Measurements from ENCODE around the gene SHMT2. TPM values are rescaled to one million over a fixed set of nuclear protein-coding genes. Genes with fewer than 3 reads are reported as not detected.

SHMT2 gene
- total and polyA plus RNA-seq, 2 of the 13 experiments (the other 11 are each of a cell fraction or from before 2014, with no cell fraction given), result 181 to 393 TPM

DNA sequence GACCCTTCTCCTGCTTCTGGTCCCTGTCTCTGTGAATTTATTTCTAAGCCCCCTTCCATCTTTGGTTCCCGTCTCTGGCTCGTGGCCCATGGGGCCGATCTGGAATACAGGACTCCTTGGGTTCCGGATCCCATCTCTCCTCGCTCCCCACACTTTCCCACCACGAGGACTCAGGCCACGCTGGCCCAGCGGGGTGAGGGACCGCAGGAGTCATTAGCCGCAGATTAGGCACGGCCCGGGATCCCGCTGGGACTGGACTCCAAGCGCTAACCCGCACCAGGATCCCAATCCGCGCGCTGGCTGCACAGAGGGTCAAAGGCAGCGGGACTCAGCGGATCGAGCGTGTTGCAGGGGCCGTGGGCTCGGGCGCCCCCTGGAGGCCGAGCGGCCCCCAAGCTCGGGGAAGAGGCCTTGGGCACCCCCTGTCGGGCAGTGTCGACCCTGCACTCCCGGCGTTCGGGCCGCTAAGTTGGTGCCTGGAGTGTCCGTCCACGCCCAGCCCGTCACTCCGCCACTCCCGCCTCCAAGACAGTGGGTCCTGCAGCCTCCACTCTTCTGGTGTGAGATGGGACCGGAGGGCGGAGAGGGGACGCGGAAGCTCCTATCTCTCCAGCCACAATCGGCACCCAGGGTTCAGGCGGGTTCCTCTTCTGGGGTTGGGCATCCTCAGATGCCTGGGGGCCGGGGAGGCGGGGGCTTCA lies 9.5 kb downstream of the SHMT2 start (continued):
- TF ChIP-seq, protein P1, sequence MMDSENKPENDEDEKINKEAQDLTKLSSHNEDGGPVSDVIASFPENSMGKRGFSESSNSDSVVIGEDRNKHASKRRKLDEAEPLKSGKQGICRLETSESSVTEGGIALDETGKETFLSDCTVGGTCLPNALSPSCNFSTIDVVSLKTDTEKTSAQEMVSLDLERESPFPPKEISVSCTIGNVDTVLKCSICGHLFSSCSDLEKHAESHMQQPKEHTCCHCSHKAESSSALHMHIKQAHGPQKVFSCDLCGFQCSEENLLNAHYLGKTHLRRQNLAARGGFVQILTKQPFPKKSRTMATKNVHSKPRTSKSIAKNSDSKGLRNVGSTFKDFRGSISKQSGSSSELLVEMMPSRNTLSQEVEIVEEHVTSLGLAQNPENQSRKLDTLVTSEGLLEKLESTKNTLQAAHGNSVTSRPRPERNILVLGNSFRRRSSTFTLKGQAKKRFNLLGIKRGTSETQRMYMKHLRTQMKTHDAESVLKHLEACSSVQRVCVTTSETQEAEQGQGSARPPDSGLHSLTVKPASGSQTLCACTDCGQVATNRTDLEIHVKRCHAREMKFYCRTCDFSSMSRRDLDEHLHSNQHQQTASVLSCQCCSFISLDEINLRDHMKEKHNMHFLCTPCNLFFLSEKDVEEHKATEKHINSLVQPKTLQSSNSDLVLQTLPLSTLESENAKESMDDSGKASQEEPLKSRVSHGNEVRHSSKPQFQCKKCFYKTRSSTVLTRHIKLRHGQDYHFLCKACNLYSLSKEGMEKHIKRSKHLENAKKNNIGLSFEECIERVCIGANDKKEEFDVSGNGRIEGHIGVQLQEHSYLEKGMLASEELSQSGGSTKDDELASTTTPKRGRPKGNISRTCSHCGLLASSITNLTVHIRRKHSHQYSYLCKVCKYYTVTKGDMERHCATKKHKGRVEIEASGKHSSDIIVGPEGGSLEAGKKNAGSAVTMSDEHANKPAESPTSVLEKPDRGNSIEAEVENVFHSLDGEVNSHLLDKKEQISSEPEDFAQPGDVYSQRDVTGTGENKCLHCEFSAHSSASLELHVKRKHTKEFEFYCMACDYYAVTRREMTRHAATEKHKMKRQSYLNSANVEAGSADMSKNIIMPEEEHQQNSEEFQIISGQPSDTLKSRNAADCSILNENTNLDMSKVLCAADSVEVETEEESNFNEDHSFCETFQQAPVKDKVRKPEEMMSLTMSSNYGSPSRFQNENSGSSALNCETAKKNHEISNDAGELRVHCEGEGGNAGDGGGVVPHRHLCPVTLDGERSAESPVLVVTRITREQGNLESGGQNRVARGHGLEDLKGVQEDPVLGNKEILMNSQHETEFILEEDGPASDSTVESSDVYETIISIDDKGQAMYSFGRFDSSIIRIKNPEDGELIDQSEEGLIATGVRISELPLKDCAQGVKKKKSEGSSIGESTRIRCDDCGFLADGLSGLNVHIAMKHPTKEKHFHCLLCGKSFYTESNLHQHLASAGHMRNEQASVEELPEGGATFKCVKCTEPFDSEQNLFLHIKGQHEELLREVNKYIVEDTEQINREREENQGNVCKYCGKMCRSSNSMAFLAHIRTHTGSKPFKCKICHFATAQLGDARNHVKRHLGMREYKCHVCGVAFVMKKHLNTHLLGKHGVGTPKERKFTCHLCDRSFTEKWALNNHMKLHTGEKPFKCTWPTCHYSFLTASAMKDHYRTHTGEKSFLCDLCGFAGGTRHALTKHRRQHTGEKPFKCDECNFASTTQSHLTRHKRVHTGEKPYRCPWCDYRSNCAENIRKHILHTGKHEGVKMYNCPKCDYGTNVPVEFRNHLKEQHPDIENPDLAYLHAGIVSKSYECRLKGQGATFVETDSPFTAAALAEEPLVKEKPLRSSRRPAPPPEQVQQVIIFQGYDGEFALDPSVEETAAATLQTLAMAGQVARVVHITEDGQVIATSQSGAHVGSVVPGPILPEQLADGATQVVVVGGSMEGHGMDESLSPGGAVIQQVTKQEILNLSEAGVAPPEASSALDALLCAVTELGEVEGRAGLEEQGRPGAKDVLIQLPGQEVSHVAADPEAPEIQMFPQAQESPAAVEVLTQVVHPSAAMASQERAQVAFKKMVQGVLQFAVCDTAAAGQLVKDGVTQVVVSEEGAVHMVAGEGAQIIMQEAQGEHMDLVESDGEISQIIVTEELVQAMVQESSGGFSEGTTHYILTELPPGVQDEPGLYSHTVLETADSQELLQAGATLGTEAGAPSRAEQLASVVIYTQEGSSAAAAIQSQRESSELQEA (CRISPR knock-in tag; IDR thresholded peaks at IDR 0.05; ENCODE audit: not compliant biosample characterization), result no peak
- TF ChIP-seq SP2 (CRISPR knock-in tag; IDR thresholded peaks at IDR 0.05) (no peak), KDM3A (CRISPR knock-in tag; IDR thresholded peaks at IDR 0.05; ENCODE audit: low read depth) (peak; percentile 95; the same call in 1 of the 2 replicates), CENPX (CRISPR knock-in tag; IDR thresholded peaks at IDR 0.05) (no peak), MBNL3 (CRISPR knock-in tag; conservative IDR thresholded peaks at IDR 0.05) (no peak), SETDB1 (CRISPR knock-in tag; IDR thresholded peaks at IDR 0.05; ENCODE audit: borderline replicate concordance) (no peak), POGZ (CRISPR knock-in tag; IDR thresholded peaks at IDR 0.05) (0 out of 2 replicates have a peak, but pooled peaks have one; percentile 24), ZNF34 (CRISPR knock-in tag; IDR thresholded peaks at IDR 0.05; ENCODE audit: borderline replicate concordance) (no peak), ZNF563 (CRISPR knock-in tag; IDR thresholded peaks at IDR 0.05) (no peak), DR1 (CRISPR knock-in tag; IDR thresholded peaks at IDR 0.05) (peak; percentile 80; the same call in 1 of the 2 replicates), ZNF337 (CRISPR knock-in tag; IDR thresholded peaks at IDR 0.05; ENCODE audit: borderline replicate concordance, low read depth) (no peak), ZSCAN29 (CRISPR knock-in tag; conservative IDR thresholded peaks at IDR 0.05) (0 out of 2 replicates have a peak, but pooled peaks have one; percentile 53)
- TF ChIP-seq, protein P2, sequence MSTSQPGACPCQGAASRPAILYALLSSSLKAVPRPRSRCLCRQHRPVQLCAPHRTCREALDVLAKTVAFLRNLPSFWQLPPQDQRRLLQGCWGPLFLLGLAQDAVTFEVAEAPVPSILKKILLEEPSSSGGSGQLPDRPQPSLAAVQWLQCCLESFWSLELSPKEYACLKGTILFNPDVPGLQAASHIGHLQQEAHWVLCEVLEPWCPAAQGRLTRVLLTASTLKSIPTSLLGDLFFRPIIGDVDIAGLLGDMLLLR (CRISPR knock-in tag; IDR thresholded peaks at IDR 0.05), result no peak
- TF ChIP-seq, protein P3, sequence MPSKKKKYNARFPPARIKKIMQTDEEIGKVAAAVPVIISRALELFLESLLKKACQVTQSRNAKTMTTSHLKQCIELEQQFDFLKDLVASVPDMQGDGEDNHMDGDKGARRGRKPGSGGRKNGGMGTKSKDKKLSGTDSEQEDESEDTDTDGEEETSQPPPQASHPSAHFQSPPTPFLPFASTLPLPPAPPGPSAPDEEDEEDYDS (CRISPR knock-in tag; IDR thresholded peaks at IDR 0.05), result peak; percentile 88
- TF ChIP-seq, protein P4, sequence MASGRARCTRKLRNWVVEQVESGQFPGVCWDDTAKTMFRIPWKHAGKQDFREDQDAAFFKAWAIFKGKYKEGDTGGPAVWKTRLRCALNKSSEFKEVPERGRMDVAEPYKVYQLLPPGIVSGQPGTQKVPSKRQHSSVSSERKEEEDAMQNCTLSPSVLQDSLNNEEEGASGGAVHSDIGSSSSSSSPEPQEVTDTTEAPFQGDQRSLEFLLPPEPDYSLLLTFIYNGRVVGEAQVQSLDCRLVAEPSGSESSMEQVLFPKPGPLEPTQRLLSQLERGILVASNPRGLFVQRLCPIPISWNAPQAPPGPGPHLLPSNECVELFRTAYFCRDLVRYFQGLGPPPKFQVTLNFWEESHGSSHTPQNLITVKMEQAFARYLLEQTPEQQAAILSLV (CRISPR knock-in tag; IDR thresholded peaks at IDR 0.05; ENCODE audit: borderline replicate concordance), result no peak
- TF ChIP-seq, protein P5, sequence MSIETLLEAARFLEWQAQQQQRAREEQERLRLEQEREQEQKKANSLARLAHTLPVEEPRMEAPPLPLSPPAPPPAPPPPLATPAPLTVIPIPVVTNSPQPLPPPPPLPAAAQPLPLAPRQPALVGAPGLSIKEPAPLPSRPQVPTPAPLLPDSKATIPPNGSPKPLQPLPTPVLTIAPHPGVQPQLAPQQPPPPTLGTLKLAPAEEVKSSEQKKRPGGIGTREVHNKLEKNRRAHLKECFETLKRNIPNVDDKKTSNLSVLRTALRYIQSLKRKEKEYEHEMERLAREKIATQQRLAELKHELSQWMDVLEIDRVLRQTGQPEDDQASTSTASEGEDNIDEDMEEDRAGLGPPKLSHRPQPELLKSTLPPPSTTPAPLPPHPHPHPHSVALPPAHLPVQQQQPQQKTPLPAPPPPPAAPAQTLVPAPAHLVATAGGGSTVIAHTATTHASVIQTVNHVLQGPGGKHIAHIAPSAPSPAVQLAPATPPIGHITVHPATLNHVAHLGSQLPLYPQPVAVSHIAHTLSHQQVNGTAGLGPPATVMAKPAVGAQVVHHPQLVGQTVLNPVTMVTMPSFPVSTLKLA (IDR thresholded peaks at IDR 0.05), result no peak

Data from HepG2 (cell line).